Measurements from ENCODE around the gene TBXA2R.

Gene TBXA2R

DNA sequence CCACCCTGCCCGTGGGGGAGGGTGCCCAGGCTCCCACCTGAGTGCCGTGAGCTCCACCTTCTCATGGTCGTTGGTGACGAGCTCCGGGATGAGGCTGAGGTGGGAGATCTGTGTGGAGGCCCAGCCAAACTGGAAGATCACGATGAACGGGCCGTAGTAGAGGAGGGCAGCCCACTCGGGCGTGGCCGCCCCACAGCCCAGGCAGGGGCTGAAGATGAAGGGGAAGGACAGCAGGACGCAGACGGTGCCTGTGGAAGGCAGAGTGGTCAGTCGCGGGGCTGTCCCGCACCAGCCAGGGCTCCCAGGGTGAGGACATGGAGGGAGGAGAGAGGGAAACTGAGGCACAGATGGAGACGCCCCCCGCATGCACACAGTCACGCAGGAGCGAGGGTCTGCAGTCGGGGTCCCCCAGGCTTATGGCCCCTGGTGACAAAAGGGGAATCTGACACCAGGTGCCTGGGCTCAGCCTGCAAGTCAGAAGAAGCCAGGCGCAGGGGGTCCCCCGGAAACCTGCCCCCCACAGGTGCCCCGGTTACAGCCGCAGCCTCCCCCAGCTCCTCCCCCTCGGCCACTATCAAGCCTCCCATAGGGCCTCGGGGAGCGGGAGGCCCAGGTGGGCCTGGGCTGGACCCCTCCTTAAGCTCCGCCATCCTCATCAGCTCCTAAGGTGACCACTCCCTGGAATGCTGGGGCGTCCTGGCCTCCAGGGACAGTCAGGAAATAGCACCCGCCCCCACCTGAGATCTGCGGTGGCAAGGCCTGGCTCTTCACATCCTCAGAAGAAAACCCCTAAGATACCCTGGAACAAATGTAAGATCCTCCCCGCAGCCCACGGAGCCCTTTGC lies 55.5 kb downstream of the TBXA2R start:
- DNase-seq, result no peak

- no peak for DNase-seq
Measured at GRCh38 chr19:3549816-3550215, 56.9 kb downstream of the TBXA2R start.

GRCh38 chr19:3548606-3549005 lies 58.1 kb downstream of the TBXA2R start:
- peak; percentile 88 for DNase-seq

- DNase-seq, result no peak
Measured at GRCh38 chr19:3547767-3548282, 58.9 kb downstream of the TBXA2R start.

GRCh38 chr19:3547301-3547731 lies 59.4 kb downstream of the TBXA2R start:
- no peak for DNase-seq

DNA sequence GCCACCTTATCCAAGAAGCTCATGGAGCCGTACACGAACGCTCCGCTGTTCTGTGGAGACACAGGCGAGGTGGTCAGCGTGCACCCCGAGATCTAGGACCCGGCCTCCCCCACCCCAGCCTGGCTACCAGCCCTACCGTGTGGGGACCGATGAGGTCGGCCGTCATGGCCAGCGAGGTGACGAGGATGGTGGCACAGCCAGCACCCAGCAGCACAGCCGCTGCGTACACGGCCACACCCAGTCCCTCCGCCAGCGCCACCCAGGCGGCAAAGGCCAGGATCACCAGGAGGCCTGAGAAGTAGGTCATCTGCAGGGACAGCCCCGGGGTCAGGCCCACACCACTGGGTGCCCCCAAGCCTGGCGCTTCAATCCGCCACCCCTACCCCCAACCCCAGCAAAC lies 60.6 kb downstream of the TBXA2R start:
- DNase-seq, result no peak

GRCh38 chr19:3545669-3546034 lies 61.0 kb downstream of the TBXA2R start:
- no peak for DNase-seq

GRCh38 chr19:3544742-3545668 lies 61.7 kb downstream of the TBXA2R start:
- peak; percentile 61 for DNase-seq
